Stomach (tissue), 4 donors: ENCODE data around the gene CACNB2.

Experiments used
- CTCF ChIP-seq, 7 experiments: fragments of 450-650 bp in 4 of 7; fragments of 200-600 bp in 3 of 7; sonication (generic) in 3 of 7; IDR thresholded peaks; one replicate each; pipeline ENCODE4 v1.5.1; 2016 to 2019; ENCODE audit warnings: antibody characterized with exemption in 7 of 7, control low read depth in 2 of 7, mild to moderate bottlenecking in 1 of 7
- EP300 ChIP-seq: sonication (generic); formaldehyde crosslinking; IDR thresholded peaks from one replicate; pipeline ENCODE4 v1.6.1; 2017; ENCODE audit warnings: antibody characterized with exemption
- POLR2A ChIP-seq, 4 donors: fragments of 450-650 bp; IDR thresholded peaks; one replicate each; pipeline ENCODE4 v1.6.1; 2016; ENCODE audit warnings: antibody characterized with exemption in 4 of 4, control low read depth in 2 of 4, mild to moderate bottlenecking in 1 of 4, moderate library complexity in 1 of 4

GRCh38 chr10:18094793-18095192 lies 45.4 kb upstream of the CACNB2 start:
- no peak for TF ChIP-seq POLR2A (IDR thresholded peaks at IDR 0.05)
- TF ChIP-seq CTCF (IDR thresholded peaks at IDR 0.05), result no peak
- TF ChIP-seq EP300, result no peak
